Left cardiac atrium (tissue), 4 donors: Measurements from ENCODE around the gene NOL7. TPM values are rescaled to one million over a fixed set of nuclear protein-coding genes. Genes with fewer than 3 reads are reported as not detected.

Source experiments
- ATAC-seq, 2 donors: fragments of 200-7000 bp; cut with Tn5 transposase; one replicate each; pipeline ENCODE4 v1.9.1; 2020; ENCODE audit warnings: mild to moderate bottlenecking in 2 of 2, moderate library complexity in 2 of 2
- DNase-seq: peaks from one replicate; pipeline ENCODE4 v3.0.0-alpha.2; 2020
- intact Hi-C, 2 donors: fragments of 100-400 bp; cut with DNase I; formaldehyde crosslinking; loops; one replicate each; pipeline versions ENCODE4 v1.14.1 to v1.15.1; 2022 to 2023
- total RNA-seq, 2 donors: library from RNA; stranded (reverse); fragmentation: NEBNext Ultra II Directional; extraction: Animal tissue kit (Norgen Biotek cat#: 25700); gene quantifications; one replicate each; pipeline ENCODE4 v1.2.1, GENCODE V29; 2021
- donor health status: DM: no; HTN: yes; CAD: no.
- donor health status: DM: no; HTN: yes; CAD: no; lungs with severe emphysema.
- donor health status: DM: yes; HTN: yes; CAD: no.
- donor health status: Dilated cardiomyopathy.

The NOL7 gene
- total RNA-seq, 2 donors from 2014 or later: 41.4 to 50.5 TPM

DNA sequence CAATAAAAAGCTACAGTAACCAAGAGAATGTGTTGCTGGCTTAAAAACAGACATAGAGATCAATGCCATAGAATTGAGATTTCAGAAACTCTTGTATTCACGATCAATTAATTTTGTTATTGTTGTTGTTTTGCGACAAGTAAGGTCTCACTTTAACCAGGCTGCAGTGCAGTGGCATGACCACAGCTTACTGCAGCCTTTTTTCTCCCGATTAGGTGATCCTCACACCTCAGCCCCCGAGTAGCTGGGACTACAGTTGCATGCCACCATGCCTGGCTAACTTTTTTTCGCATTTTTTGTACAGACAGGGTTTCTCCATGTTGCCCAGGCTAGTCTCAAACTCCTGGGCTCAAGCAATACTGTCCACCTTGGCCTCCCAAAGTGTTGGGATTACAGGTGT is 54.3 kb downstream of the NOL7 start:
- no peak for ATAC-seq
- intact Hi-C loops: no loop called here

More for the DNA sequence above, 54.3 kb downstream of the NOL7 start:
- no peak for DNase-seq

Other genes starting within 250 kb of the NOL7 start
- gene GFOD1, start 127.7 kb upstream of the NOL7 start, total RNA-seq: 10 to 100 TPM; 59.3 to 78.3 TPM
- gene SIRT5, start 40.7 kb upstream of the NOL7 start, total RNA-seq: 10 to 100 TPM; 24.3 to 37.6 TPM
- gene RANBP9, start 96.5 kb downstream of the NOL7 start, total RNA-seq: 10 to 100 TPM; 27.3 to 33.1 TPM
- gene MCUR1, start 199.2 kb downstream of the NOL7 start, total RNA-seq: 10 to 100 TPM; 21.1 to 25.9 TPM